Head of caudate nucleus (tissue), 42 donors: Measurements from ENCODE around the gene KCTD20.
A peak's percentile ranks its signal among the peaks of the same experiment; 100 is the strongest.

Experiments
- DNase-seq, 42 donors: peaks; one replicate each; pipeline versions ENCODE4 v3.0.0 to v3.0.0-alpha.2; 2020 to 2021; ENCODE audit warnings: mixed read lengths in 7 of 42
- intact Hi-C: fragments of 100-400 bp; cut with DNase I; formaldehyde crosslinking; loops from one replicate; pipeline ENCODE4 v1.15.0; 2022

The KCTD20 gene

DNA sequence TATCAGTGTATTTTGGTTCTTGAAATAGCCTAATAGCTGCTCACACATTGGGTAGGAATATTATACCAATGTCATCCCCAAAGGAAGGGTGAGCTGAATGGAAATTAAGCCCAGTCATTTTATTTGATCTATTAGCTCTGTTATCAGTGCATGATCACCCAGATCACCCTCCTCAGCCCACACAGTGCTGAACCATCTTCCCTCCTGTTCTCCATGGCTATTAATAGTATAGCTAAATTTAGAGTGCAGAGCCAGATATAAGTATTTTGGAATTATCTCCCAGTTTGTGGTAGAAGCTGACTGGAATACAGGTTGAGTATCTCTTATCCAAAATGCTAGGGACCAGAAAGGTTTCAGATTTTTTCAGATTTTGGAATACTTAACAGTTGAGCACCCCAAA, 45.4 kb downstream of the KCTD20 start:
- DNase-seq, result peak in 3 of 42 donors; percentile 16 to 29 (median 22)
- intact Hi-C loops, result no loop called here

DNA sequence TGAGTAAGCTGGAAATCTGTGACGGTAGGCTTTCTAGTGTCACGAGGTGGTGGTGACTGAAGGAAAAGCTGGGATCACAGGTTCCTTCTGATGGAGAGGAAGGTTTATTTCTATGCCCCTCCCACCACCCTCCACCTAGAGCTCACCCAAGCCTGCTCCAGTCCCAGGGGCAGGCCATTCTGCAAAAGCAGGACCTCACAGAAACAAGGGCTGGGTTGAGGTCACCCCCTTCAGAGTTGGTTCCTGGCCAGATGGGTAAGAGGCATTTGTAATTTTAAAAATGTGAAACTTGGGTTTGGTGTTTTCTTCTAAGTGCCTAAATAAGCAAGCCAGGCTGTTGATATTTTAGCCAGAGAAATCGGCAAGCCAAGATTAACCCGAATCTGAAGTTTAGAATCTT, 46.6 kb downstream of the KCTD20 start:
- intact Hi-C loops, result no loop called here

DNA sequence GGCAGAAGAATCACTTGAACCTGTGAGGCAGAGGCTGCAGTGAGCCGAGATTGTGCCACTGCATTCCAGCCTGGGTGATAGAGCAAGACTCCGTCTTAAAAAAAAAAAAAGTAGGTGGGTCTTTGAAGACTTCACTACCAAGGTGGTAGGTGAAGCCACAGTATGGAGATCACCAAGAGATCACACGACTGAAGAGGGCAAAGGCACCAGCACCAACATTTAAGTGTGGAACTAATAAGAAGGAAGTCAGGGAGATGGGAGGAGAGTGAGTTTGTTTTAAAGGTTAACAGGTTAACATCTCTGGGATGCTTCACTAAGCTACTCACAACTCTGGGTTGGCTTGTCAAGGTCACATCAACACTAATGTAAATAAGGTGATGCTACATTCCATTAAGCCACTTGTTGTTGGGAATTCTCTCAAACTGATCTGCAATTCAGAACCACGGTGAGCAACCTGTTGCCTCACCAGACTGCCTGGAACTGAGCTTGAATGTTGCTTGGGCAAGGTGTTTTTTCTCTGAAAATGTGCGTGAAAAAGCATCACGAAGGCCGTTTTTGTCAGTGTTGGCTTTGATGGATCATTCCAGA, 48.7 kb downstream of the KCTD20 start:
- intact Hi-C loops, result no loop called here
- DNase-seq, result no peak

More for the DNA sequence above, 46.6 kb downstream of the KCTD20 start:
- DNase-seq, result no peak

DNA sequence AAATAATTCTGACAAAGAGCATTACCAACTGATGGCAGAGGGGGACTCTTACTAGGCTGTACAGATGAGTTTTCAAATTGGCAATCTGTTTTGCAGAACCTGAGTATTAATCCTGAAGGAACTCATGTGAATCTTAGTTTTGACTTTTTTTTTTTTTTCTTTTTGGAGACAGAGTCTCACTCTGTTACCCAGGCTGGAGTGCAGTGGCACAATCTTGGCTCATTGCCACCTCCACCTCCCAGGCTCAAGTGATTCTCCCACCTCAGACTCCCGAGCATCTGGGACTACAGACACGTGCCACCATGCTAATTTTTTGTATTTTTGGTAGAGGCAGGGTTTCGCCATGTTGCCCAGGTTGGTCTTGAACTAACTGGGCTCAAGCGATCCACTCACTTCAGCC, 49.3 kb downstream of the KCTD20 start:
- intact Hi-C loops, result no loop called here
- DNase-seq, result no peak

DNA sequence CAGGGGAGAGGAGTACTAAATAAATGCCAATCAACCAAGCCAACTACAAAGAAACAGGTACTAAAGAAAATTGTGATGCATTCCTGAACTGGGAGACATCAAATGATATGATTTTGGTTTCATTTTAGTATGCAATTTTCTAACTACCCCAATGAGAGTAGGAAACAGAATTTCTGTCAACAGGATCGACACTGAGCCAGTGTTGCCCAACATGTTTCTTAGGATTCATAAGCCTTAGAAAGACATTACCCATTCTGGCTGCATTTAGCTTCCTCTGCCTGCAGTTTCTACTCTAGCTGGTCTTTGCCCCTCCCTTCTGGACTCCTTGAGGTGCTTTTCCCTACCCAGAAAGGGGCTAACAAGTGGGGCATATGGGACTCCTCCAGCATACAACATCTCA, 49.8 kb downstream of the KCTD20 start:
- no peak for DNase-seq
- intact Hi-C loops, result no loop called here

DNA sequence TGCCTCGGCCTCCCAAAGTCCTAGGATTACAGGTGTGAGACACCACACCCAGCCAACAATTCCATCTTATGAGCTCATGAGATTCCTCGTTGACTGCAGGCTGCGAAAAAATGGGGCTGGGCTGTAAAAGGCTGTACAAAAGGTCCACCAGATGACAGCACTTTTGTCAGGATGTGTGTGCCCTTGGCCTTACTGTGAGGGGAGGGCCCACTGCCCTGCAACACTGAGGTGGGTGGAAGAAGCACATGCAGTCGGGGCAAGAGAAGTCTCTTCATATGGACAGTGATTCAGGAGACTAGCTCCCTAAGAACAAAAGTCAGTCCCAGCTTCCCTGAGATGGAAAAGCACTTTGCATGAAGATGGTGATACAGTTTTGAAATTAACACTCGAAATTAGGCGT, 50.5 kb downstream of the KCTD20 start:
- no peak for DNase-seq
- intact Hi-C loops, result no loop called here

DNA sequence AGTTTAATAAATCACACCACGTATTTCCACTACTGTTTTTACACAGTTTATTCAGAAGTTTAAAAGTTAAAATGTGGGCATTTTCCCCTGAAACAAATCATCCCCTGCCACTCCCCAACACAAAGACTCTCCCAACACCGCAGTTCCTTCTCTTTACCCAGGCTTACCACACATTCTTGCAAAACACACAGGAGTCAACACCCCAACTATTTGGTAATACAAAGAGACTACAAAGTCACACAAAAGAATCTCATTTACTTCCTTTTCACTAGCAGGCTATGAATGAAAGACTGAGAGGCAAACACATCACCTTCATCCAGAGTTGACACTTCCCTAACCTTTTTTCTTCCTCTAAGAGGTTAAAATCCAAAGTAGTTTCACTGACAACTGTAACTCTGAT, 51.1 kb downstream of the KCTD20 start:
- intact Hi-C loops, result no loop called here
- DNase-seq, result no peak

DNA sequence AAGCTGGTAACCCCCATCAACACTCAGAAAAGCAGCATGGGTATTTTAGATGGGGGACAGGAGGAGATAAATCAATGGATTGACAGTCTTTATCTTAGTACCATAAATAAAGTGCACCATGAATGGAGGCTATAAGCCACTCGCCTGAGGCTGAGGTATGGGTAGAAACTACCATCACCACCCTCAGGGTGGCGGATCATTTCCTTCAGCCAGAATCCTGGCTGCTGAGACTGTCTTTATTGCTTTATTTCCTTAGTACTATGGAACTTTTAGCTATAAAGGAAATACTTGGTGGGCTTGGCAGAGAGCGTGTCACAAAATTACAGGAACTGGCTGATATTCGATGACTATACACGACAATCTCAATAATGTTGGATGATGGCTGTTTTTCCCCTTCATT, 52.3 kb downstream of the KCTD20 start:
- intact Hi-C loops, result no loop called here
- DNase-seq, result no peak

- intact Hi-C loops, result no loop called here
- no peak for DNase-seq
Measured at GRCh38 chr6:36499918-36500317, 57.1 kb downstream of the KCTD20 start.

DNA sequence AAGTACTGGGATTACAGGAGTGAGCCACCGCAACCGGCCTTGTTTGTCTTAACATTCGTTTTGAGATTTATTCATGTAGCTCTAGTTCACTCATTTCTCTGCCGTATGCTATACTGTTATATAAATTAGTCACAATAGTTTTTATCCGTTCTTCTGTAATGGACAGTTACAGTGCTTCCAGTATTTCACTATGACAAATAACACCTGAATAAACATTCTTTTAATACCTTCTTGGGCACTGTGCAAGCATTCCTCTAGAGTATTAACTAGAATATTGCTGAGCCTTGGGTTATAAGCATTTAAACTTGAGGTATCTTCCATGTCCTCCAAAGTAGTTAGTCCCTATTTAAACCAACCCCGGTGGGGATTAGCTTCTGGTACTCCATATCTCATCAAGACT, 58.9 kb downstream of the KCTD20 start:
- no peak for DNase-seq
- intact Hi-C loops, result no loop called here

DNA sequence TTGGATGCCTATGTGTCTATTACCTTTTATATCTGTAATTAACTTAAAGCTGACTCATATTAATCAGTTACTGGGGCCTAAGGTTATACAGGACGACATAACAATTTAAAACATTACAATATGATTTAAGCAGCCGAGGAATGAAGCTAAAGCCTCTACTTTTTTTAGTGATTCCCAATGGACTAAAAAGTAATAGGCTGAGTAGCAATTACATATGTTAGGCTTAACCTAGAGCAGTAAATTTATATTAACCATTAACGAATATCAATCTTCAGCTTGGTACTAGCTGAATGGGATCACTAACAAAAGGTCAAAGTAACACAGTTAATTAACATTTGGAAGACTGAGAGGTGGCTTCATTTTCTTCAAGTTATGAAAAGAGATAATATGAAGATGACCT, 61.4 kb downstream of the KCTD20 start:
- intact Hi-C loops, result no loop called here
- no peak for DNase-seq

DNA sequence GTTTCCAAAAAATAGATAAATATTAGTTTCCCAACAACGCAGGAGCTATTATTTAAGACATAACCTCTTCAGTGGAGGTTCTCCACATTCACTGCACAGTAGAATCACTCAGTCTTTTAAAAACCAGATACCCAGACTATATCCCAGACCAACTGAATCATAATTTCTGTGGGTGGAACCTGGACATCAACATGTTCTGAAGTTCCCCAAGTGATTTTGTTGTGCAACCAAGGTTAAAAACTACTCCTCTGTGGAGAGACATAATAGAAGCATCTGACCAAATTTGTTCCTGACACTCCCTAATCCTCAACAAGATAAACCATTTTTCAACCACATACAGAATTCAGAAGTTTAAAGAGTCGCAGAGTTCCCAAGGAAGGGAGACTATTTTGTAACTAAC, 62.2 kb downstream of the KCTD20 start:
- intact Hi-C loops, result no loop called here
- no peak for DNase-seq

DNA sequence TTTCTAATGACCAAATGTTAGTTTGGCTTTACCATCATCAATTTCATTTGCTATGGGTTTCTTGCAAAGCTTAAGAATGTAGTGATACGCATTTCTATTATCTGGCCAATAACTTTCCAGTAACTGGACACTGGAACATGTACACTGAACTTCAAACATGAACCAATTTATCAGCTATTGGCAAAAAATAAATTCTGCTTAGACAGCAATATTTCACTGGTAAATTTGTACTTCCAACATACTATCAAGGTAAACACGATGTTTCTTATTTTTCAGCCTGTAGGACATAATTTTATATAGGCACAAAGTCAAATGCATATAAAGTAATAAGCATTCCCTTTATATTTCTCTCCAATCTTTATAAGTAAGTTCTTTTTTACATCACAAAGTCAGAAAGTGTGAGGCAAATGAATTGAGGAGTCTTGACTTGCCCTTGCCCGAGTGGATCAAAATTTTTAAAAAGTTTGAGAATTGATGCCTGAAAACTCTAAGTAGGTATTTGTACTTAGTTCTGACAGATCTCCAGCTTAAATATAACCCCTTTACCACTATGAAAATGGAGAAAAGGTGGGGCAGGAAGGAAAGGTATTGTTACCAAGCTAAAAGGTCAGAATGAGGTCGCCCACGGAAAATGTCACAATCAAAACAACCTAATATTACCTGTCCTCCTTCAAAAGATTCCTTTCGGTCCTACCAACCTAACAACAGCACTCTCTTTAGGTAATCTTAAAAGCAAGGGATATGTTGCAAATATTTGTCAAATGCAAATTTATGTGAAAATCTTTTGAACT, 63.1 kb downstream of the KCTD20 start:
- DNase-seq, result no peak
- intact Hi-C loops, result no loop called here

DNA sequence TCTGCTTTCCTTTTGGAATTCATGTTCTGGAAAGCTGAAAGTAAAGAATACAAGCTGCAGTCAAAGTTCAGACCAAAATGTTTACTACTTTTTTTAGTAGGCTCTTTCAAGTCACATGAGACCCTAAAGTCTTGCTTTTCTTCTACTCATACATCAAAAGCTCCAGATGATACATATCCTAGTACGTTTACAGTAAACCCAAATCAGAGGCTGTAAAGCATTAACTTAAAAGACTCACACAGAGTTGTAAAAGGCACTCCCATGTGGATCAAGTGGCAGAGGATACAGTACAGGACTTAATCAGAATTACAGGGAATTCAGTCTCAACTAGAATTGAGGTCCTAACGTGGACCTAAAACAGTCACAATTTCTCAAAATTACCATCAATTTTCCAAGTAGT, 63.8 kb downstream of the KCTD20 start:
- intact Hi-C loops, result no loop called here
- no peak for DNase-seq

GRCh38 chr6:36508532-36508931, 65.7 kb downstream of the KCTD20 start:
- intact Hi-C loops, result no loop called here
- DNase-seq, result no peak

- DNase-seq, result no peak
- intact Hi-C loops, result no loop called here
Measured at GRCh38 chr6:36510365-36510764, 67.6 kb downstream of the KCTD20 start.

DNA sequence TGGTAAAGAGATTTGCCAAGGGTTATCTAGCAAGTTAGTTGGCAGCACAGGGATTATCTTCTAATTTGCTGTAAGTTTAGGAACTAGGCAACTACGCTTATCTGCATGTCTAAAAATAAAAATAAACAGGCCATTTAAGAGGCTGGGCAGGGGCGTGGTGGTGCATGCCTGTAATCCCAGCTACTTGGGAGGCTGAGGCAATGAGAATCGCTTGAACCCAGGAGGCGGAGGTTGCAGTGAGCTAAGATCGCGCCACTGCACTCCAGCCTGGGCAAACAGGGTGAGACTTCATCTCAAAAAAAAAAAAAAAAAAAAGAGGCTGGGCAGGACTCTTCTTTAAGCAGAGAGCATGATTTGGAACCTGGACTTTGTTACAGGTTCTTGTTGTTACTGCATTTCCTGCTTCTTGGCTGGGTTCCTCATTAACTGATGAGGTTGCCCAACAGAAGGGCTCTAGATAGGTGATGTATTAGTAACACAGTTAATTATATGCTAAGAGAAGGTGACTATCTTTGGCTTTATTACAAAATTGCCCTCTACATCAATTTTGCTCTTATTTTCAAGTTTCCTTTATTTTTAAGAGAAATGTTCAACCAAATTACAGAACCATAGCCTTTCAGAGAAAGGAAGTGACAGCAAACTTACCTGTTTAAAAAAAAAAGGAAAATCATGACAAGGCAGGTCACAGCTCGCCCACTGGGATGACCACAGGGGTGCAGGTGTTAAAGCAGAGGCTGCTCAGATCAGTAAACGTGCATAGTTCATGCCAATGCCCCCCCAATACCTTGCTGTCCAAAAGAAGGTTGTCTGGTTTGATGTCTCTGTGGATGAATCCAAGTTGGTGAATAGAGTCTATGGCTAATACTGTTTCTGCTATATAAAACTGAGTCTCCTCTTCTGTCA, 72.0 kb downstream of the KCTD20 start:
- intact Hi-C loops, result no loop called here
- DNase-seq, result no peak

DNA sequence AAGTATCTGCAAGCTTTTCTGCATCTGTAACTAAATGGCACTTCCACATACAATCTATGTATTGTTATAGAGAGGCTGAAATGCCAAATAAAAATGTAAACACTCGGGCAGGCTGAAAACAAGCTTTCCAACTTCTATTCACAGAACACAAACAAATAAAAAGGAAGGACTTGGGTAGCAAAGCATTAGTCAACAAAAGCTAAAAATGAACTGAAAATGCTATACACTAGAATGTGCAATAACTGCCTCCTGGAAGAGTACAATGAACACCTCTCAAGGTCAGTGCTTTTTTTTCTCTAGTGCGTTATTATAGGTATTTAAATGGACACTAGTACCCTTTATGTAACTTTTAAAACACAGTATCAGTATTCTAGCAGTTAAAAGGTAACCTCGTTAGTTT, 73.0 kb downstream of the KCTD20 start:
- intact Hi-C loops, result no loop called here
- DNase-seq, result no peak

DNA sequence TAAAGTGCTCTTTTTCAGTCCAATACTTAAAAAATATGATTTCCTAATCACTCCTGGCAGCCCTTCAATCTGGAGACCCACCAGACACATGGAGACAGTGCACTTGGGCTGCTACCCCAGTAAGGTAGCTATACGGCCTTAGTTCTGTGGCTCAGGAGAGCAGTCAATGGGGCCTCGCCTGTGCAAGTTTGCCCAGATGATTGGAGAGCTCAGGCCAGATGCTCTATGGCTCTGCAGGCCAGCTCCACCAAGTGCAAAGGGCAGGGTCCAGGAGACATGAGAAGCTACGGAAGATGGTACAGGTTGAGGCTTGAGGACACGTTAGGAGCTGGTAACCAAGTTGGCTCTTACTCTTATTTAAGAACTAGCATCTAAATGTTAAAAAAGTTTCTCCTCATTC, 73.8 kb downstream of the KCTD20 start:
- intact Hi-C loops, result no loop called here
- DNase-seq, result no peak

DNA sequence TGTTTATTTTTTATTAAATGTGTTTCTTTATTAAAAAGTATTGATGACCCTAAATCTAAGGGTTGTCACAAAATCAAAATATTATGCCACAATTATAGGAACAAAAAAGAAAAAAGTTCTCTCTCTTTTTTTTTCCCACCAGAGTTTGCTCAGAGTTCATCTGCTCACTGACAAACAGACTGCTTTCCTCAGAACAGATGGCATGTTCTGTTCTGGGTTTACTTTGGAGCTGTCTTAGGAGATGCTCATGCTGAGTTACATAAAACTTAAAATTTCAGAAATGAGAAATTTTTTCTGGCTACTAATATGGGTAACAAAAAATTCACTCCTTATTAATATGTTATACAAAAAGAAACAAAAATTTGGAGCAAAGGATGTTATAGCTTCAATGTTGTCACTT, 74.2 kb downstream of the KCTD20 start:
- intact Hi-C loops, result no loop called here
- DNase-seq, result no peak
